ENCODE measurements around the gene PPFIBP2. TPM values are rescaled to one million over a fixed set of nuclear protein-coding genes. Genes with fewer than 3 reads are reported as not detected.

PPFIBP2 gene
- total RNA-seq, 1 donor from 2014 or later, result 112 TPM

DNA sequence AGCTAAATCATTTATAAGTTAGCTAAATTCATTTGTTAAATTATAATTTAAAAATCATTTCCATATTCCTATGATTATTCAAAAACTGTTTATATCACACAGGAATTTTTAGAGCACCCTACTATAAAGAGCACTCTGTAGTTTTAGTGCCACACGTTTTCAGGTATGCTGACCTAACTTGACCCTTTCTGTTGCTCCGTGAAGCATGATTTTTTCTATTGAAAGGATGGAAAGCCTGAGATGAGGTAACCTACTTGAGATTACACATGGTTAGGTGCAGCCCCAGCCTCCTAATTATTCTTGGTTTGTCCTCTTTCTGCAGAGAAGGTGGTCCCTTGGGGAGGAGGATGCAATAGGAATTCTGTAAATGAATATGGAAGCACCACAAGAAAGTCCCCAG, 72.6 kb downstream of the PPFIBP2 start:
- H3K27me3 Mint-ChIP-seq, result no peaks in the 10 kb centered on the region
- no peak overlapping the region for H3K4me3 Mint-ChIP-seq
- TF ChIP-seq, protein P1, sequence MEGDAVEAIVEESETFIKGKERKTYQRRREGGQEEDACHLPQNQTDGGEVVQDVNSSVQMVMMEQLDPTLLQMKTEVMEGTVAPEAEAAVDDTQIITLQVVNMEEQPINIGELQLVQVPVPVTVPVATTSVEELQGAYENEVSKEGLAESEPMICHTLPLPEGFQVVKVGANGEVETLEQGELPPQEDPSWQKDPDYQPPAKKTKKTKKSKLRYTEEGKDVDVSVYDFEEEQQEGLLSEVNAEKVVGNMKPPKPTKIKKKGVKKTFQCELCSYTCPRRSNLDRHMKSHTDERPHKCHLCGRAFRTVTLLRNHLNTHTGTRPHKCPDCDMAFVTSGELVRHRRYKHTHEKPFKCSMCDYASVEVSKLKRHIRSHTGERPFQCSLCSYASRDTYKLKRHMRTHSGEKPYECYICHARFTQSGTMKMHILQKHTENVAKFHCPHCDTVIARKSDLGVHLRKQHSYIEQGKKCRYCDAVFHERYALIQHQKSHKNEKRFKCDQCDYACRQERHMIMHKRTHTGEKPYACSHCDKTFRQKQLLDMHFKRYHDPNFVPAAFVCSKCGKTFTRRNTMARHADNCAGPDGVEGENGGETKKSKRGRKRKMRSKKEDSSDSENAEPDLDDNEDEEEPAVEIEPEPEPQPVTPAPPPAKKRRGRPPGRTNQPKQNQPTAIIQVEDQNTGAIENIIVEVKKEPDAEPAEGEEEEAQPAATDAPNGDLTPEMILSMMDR (IDR thresholded peaks at IDR 0.05), result no peak
- ChIA-PET CTCF (no interaction called here), POLR2A (no interaction called here)
- peaks cover 33% of the 10 kb centered on the region for H3K36me3 Mint-ChIP-seq (ENCODE audit: low read depth)
- intact Hi-C loops (cut with micrococcal nuclease), result no loop called here
- no peak for ATAC-seq (ENCODE audit: low read depth)
- H3K9me3 Mint-ChIP-seq, result no peaks in the 10 kb centered on the region
- H3K27ac Mint-ChIP-seq, result no peak overlapping the region
- no peaks in the 10 kb centered on the region for H3K4me1 Mint-ChIP-seq
- DNase-seq, result no peak

DNA sequence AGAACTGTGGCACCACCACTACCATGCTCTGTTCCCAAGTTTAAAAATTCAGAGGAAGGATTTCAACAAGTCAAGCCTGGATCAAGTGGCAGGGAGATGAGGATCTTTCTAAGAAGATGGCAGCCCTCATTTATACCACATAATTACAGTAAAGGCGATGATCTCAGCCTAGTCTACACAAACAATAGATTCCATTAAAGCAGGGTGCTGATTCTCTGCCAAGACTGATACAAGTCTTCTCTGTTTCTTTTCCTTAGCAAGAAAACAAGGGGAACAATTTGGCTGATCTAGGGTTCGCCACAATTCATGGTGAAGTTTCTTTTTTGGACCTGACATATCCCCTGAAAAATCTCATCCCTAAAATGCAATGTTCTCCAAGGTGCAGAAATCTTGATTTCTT, 73.9 kb downstream of the PPFIBP2 start:
- ChIA-PET POLR2A (no interaction called here), CTCF (no interaction called here)
- ATAC-seq (ENCODE audit: low read depth) (no peak), DNase-seq (no peak)
- TF ChIP-seq, protein P1 (IDR thresholded peaks at IDR 0.05), result no peak
- Mint-ChIP-seq H3K4me3 (no peak overlapping the region), H3K27me3 (no peaks in the 10 kb centered on the region), H3K27ac (no peak overlapping the region), H3K36me3 (ENCODE audit: low read depth) (peaks cover 41% of the 10 kb centered on the region), H3K9me3 (no peaks in the 10 kb centered on the region), H3K4me1 (peaks cover 13% of the 10 kb centered on the region)
- intact Hi-C loops (cut with micrococcal nuclease), result no loop called here

DNA sequence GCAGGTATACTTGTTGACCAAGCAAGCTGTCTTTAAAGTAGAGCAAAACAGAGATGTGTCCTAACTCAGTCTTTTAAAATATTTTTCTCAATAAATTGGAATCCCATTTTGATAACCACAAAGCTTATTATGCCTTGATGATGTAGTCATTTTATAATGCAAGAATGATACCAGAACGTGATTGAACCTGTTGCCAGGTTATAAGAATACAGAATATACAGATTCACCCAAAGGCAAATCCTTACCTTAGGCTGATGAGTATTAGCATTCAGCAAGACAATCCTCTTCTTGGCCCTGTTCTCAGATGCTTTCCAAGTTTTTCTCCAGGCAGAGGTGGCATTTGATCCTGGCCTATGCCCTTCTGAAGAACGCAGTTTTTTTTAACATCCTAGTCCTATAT, 76.1 kb downstream of the PPFIBP2 start:
- Mint-ChIP-seq H3K36me3 (ENCODE audit: low read depth) (peaks cover 52% of the 10 kb centered on the region), H3K4me1 (peaks cover 16% of the 10 kb centered on the region), H3K4me3 (no peak overlapping the region), H3K27ac (no peak overlapping the region), H3K27me3 (no peaks in the 10 kb centered on the region), H3K9me3 (no peaks in the 10 kb centered on the region)
- intact Hi-C loops (cut with micrococcal nuclease), result no loop called here
- ChIA-PET POLR2A (no interaction called here), CTCF (no interaction called here)
- no peak for ATAC-seq (ENCODE audit: low read depth)
- DNase-seq, result no peak
- TF ChIP-seq, protein P1 (IDR thresholded peaks at IDR 0.05), result no peak

DNA sequence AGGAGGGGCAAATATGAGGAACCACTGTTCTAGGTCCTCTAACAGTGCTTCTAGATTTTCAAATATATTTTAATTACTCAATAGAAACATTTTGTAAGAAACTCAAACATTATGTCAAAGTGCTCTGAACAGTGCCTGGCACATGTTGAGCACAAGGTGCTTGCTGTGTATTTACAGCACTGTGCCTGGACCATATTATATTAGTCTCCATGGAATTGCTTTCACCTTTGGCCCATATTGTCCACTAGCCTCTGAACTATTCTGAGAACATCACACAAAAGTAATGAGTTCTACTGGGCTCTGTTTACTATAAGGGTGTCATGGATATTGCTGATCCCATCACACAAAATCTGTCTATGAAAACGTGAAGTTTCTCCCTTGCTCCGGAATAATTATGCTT, 76.7 kb downstream of the PPFIBP2 start:
- TF ChIP-seq, protein P1 (IDR thresholded peaks at IDR 0.05), result no peak
- Mint-ChIP-seq H3K4me1 (peaks cover 16% of the 10 kb centered on the region), H3K36me3 (ENCODE audit: low read depth) (peaks cover 54% of the 10 kb centered on the region), H3K4me3 (no peak overlapping the region), H3K27ac (no peak overlapping the region), H3K9me3 (no peaks in the 10 kb centered on the region), H3K27me3 (no peaks in the 10 kb centered on the region)
- intact Hi-C loops (cut with micrococcal nuclease), result no loop called here
- ChIA-PET POLR2A (no interaction called here), CTCF (no interaction called here)
- no peak for DNase-seq
- no peak for ATAC-seq (ENCODE audit: low read depth)

DNA sequence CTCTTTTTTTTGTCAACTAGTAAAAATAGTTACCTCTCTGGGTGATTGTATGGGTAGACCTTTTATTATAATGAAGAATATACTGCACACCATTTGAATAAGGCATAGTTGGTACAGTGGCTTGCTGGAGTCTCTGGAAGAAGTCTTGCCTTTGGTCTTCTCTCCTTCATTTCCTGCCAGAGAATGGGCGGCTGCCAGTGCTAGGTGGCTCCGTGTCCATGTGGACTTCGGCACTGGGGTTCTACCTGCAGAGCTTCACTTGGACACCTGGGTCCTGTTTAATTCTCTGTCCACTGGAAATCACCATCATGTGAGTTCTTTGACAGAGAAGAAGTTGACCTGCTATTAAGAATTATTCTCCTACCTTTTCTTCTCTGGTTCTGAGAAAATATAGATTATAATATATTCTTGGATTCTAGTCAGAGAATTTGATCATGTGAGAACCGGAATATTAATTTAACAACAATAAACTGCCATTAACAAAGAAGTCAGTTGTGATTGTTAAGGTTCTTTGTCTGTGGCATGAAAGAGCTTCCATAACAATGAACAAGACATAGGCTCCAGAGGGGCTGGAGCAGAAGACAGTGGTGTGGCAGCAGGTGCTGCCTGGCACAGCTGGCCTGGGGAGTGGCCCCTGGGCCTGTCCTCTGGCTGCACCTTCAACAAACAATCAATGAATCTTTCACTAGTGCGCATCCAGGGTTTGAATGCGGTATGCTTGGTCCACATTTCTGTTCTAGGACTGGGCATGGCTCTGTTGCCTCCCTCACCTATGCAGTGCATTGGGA, 77.5 kb downstream of the PPFIBP2 start:
- ChIA-PET CTCF (no interaction called here), POLR2A (no interaction called here)
- ATAC-seq (ENCODE audit: low read depth), result no peak
- DNase-seq, result no peak
- no peaks in the 10 kb centered on the region for H3K27me3 Mint-ChIP-seq
- intact Hi-C loops (cut with micrococcal nuclease), result no loop called here
- H3K4me3 Mint-ChIP-seq, result no peak overlapping the region
- H3K36me3 Mint-ChIP-seq (ENCODE audit: low read depth), result peaks cover 60% of the 10 kb centered on the region
- no peak overlapping the region for H3K27ac Mint-ChIP-seq
- TF ChIP-seq, protein P1 (IDR thresholded peaks at IDR 0.05), result no peak
- peaks cover 16% of the 10 kb centered on the region for H3K4me1 Mint-ChIP-seq
- H3K9me3 Mint-ChIP-seq, result no peaks in the 10 kb centered on the region

Data from activated B cell treated with CpG ODN at 0.5 μM for 24 hours (primary cell).